WTC11 (cell line): ENCODE results near the gene TMPRSS13. TPM values are rescaled to one million over a fixed set of nuclear protein-coding genes. Genes with fewer than 3 reads are reported as not detected.

Experiments used
- ATAC-seq: fragments of 200-7000 bp; cut with Tn5 transposase; 2 replicates; pipeline ENCODE4 v1.10.0; 2021; ENCODE audit warnings: mild to moderate bottlenecking, moderate library complexity
- CTCF ChIA-PET: fragments of 300-600 bp; sonication (Branson Sonifier 250); formaldehyde crosslinking; loops from one replicate; lab custom pipeline; 2021; ENCODE audit warnings: antibody characterized with exemption; lab: Charles Lee
- POLR2A ChIA-PET: fragments of 350-600 bp; sonication (Branson Sonifier 250); formaldehyde crosslinking; loops from one replicate; lab custom pipeline; 2021; ENCODE audit warnings: antibody characterized with exemption; lab: Charles Lee
- DNase-seq: peaks from one replicate; pipeline ENCODE4 v3.0.0; 2021; ENCODE audit warnings: low spot score
- H3K27ac Mint-ChIP-seq: 2 replicates; pipeline ENCODE4 v1.8.0; 2021; ENCODE audit warnings: mixed read lengths
- H3K27me3 Mint-ChIP-seq: 2 replicates; pipeline ENCODE4 v1.8.0; 2021; ENCODE audit warnings: low read depth, mild to moderate bottlenecking, moderate library complexity, mixed read lengths
- H3K36me3 Mint-ChIP-seq: 2 replicates; pipeline ENCODE4 v1.8.0; 2021; ENCODE audit warnings: mixed read lengths
- H3K4me1 Mint-ChIP-seq: 2 replicates; pipeline ENCODE4 v1.8.0; 2022; ENCODE audit warnings: mixed read lengths
- H3K4me3 Mint-ChIP-seq: 2 replicates; pipeline ENCODE4 v1.8.0; 2021; ENCODE audit warnings: mild to moderate bottlenecking, moderate library complexity, mixed read lengths
- H3K9me3 Mint-ChIP-seq: 2 replicates; pipeline ENCODE4 v1.8.0; 2021; ENCODE audit warnings: mixed read lengths
- ARID4B ChIP-seq: sonication (generic); formaldehyde crosslinking; IDR thresholded peaks from 2 replicates; pipeline ENCODE4 v1.8.0; 2023; ENCODE audit warnings: missing genetic modification reagents, mild to moderate bottlenecking, borderline replicate concordance
- E2F5 ChIP-seq: sonication (generic); formaldehyde crosslinking; IDR thresholded peaks from 2 replicates; pipeline ENCODE4 v1.8.1; 2022; ENCODE audit warnings: mild to moderate bottlenecking, moderate library complexity, missing genetic modification reagents
- EMX1 ChIP-seq: fragments of 250-450 bp; sonication (Bioruptor Pico); IDR thresholded peaks from 2 replicates; pipeline ENCODE4 v1.8.0; 2021; ENCODE audit warnings: mild to moderate bottlenecking
- FOXK1 ChIP-seq: sonication (generic); formaldehyde crosslinking; IDR thresholded peaks from 2 replicates; pipeline ENCODE4 v1.8.0; 2022; ENCODE audit warnings: mild to moderate bottlenecking, moderate library complexity, missing genetic modification reagents
- GABPB1 ChIP-seq: sonication (generic); formaldehyde crosslinking; IDR thresholded peaks from 2 replicates; pipeline ENCODE4 v1.8.1; 2023; ENCODE audit warnings: mild to moderate bottlenecking, missing genetic modification reagents
- HMGXB4 ChIP-seq: sonication (generic); formaldehyde crosslinking; IDR thresholded peaks from 2 replicates; pipeline ENCODE4 v1.8.1; 2023; ENCODE audit warnings: mild to moderate bottlenecking, moderate library complexity, missing genetic modification reagents
- KAT7 ChIP-seq: sonication (generic); formaldehyde crosslinking; IDR thresholded peaks from 2 replicates; pipeline ENCODE4 v1.8.1; 2023; ENCODE audit warnings: missing genetic modification reagents, mild to moderate bottlenecking, borderline replicate concordance
- MYBL2 ChIP-seq: sonication (generic); formaldehyde crosslinking; IDR thresholded peaks from 2 replicates; pipeline ENCODE4 v1.8.1; 2023; ENCODE audit warnings: mild to moderate bottlenecking, moderate library complexity, missing genetic modification reagents
- PRRX2 ChIP-seq: fragments of 250-450 bp; sonication (Bioruptor Pico); IDR thresholded peaks from 2 replicates; pipeline ENCODE4 v1.8.0; 2021; ENCODE audit warnings: mild to moderate bottlenecking
- SMAD3 ChIP-seq: sonication (generic); formaldehyde crosslinking; IDR thresholded peaks from 2 replicates; pipeline ENCODE4 v1.8.0; 2022; ENCODE audit warnings: missing genetic modification reagents, mild to moderate bottlenecking, borderline replicate concordance
- TCF7 ChIP-seq: sonication (generic); formaldehyde crosslinking; IDR thresholded peaks from 2 replicates; pipeline ENCODE4 v1.8.0; 2022; ENCODE audit warnings: mild to moderate bottlenecking, low read depth, missing genetic modification reagents, moderate library complexity
- ZBTB21 ChIP-seq: sonication (generic); formaldehyde crosslinking; IDR thresholded peaks from 2 replicates; pipeline ENCODE4 v1.8.1; 2023; ENCODE audit warnings: mild to moderate bottlenecking, missing genetic modification reagents, borderline replicate concordance
- ZNF423 ChIP-seq: fragments of 250-450 bp; sonication (Bioruptor Pico); IDR thresholded peaks from 2 replicates; pipeline ENCODE4 v2.1.2; 2022; ENCODE audit warnings: mild to moderate bottlenecking, moderate library complexity
- total RNA-seq: library from RNA; stranded (reverse); gene quantifications from 3 replicates; pipeline ENCODE4 v1.2.3, GENCODE V29; 2021
- TF ChIP-seq, protein P1 (sequence below): fragments of 250-450 bp; sonication (Bioruptor Pico); IDR thresholded peaks from 2 replicates; pipeline ENCODE4 v1.8.0; 2021; ENCODE audit warnings: mild to moderate bottlenecking
- TF ChIP-seq, protein P2 (sequence below): sonication (generic); formaldehyde crosslinking; IDR thresholded peaks from 2 replicates; pipeline ENCODE4 v1.8.1; 2023; ENCODE audit warnings: mild to moderate bottlenecking, missing genetic modification reagents
- TF ChIP-seq, protein P3 (sequence below): fragments of 250-450 bp; sonication (Bioruptor Pico); IDR thresholded peaks from 2 replicates; pipeline ENCODE4 v1.9.0; 2021; ENCODE audit warnings: moderate library complexity, mild to moderate bottlenecking, inconsistent platforms, borderline replicate concordance
- TF ChIP-seq, protein P4 (sequence below): sonication (generic); formaldehyde crosslinking; IDR thresholded peaks from 2 replicates; pipeline ENCODE4 v1.8.1; 2022; ENCODE audit warnings: mild to moderate bottlenecking, missing genetic modification reagents, moderate library complexity, borderline replicate concordance
- TF ChIP-seq, protein P5 (sequence below): sonication (generic); formaldehyde crosslinking; IDR thresholded peaks from 2 replicates; pipeline ENCODE4 v1.8.0; 2022; ENCODE audit warnings: mild to moderate bottlenecking, missing genetic modification reagents

Gene TMPRSS13
- total RNA-seq, 1 experiment from 2014 or later: 0.63 TPM

DNA sequence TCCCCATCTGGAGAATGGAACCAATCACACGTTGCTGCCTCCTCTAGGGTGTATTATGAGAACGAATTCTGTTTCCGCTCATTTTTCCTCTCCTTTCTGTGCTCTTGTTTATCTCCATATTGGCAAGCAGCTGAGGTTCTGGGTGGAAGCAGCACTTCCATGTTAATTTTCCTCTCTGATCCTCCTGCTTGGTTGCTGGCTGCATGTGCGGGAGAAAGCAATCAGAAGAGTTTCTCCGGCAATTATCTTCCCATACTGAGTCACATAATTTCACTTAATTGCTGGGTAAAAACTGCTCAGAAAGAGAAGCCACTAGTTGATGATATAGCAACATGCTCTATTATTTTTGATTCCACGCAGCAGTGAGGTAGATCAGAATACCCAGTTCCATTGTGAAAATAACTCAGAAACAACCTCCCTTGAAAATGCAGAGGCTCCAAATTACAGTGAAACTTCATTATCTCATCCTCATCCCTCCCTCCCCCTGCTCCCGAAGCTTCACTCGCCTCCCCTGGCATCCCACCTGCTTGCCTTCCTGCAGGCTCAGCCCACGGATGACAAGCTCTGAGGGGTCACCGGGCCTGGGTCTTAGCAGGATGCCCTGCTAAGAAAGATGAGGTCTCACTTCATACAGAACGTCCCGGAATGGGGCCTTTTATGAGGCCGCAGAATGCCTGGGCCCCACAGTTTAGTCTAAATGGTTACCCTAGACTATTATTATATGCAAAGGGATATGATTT is 73.1 kb downstream of the TMPRSS13 start:
- Mint-ChIP-seq H3K4me1 (peaks cover 35% of the 10 kb centered on the region), H3K27me3 (peaks cover 2% of the 10 kb centered on the region; the same call in 1 of the 2 replicates), H3K36me3 (peaks cover 8% of the 10 kb centered on the region), H3K9me3 (peaks cover 9% of the 10 kb centered on the region), H3K4me3 (no peak overlapping the region), H3K27ac (no peak overlapping the region)
- TF ChIP-seq HMGXB4 (CRISPR knock-in tag) (no peak), GABPB1 (CRISPR knock-in tag) (no peak), TCF7 (CRISPR knock-in tag) (no peak), EMX1 (no peak), E2F5 (CRISPR knock-in tag) (no peak), FOXK1 (CRISPR knock-in tag) (no peak), PRRX2 (no peak), MYBL2 (CRISPR knock-in tag) (no peak)
- TF ChIP-seq, protein P1, sequence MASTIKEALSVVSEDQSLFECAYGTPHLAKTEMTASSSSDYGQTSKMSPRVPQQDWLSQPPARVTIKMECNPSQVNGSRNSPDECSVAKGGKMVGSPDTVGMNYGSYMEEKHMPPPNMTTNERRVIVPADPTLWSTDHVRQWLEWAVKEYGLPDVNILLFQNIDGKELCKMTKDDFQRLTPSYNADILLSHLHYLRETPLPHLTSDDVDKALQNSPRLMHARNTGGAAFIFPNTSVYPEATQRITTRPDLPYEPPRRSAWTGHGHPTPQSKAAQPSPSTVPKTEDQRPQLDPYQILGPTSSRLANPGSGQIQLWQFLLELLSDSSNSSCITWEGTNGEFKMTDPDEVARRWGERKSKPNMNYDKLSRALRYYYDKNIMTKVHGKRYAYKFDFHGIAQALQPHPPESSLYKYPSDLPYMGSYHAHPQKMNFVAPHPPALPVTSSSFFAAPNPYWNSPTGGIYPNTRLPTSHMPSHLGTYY (CRISPR knock-in tag): no peak
- TF ChIP-seq, protein P2, sequence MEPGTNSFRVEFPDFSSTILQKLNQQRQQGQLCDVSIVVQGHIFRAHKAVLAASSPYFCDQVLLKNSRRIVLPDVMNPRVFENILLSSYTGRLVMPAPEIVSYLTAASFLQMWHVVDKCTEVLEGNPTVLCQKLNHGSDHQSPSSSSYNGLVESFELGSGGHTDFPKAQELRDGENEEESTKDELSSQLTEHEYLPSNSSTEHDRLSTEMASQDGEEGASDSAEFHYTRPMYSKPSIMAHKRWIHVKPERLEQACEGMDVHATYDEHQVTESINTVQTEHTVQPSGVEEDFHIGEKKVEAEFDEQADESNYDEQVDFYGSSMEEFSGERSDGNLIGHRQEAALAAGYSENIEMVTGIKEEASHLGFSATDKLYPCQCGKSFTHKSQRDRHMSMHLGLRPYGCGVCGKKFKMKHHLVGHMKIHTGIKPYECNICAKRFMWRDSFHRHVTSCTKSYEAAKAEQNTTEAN: no peak
- DNase-seq (no peak), ATAC-seq (no peak)
- ChIA-PET POLR2A (no interaction called here), CTCF (interaction anchor here (1.3 to 1.8 kb wide), 2 partner anchors 49 to 91 kb away, joined by 5 to 8 read pairs; no protein-coding TSS in a partner anchor)

DNA sequence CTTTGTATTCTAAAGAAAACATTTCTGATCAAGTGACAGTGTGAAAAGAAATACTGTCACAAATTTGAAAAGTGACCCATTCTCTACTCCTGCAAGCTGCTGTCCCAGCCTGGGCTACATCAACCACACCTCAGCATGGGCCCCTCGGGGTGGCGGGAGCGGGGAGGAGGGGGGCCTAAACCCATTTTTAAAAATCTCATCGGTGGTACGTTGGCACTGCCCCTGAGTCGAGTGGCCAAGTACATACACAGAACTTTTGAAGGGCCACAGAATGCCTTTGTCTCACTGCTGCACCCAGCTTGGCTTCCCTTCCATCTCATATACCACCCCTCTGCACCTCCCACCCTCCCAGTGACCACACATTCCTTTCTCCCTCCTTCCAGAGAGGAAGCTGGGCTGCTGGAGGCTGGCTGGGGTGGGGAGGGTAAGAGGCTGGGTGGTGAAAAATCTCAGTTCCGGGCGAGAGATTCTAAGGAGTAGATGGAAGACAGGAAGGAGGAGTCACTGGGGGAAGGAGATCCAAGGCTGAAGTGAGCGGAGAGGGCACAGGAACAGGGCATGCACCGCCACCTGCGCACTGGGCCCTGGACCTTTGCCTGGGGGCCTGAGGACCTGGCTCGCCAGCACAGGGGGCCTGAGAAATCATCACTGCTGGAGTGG is 73.9 kb downstream of the TMPRSS13 start:
- DNase-seq: no peak
- ATAC-seq: no peak; the same call in 1 of the 2 replicates
- Mint-ChIP-seq H3K27me3 (peaks cover 2% of the 10 kb centered on the region; the same call in 1 of the 2 replicates), H3K4me3 (no peak overlapping the region), H3K36me3 (peaks cover 8% of the 10 kb centered on the region), H3K27ac (no peak overlapping the region), H3K9me3 (peaks cover 9% of the 10 kb centered on the region), H3K4me1 (peaks cover 30% of the 10 kb centered on the region)
- ChIA-PET CTCF (interaction anchor here (1.3 to 1.8 kb wide), 2 partner anchors 50 to 91 kb away, joined by 5 to 8 read pairs; no protein-coding TSS in a partner anchor), POLR2A (no interaction called here)
- TF ChIP-seq SMAD3 (CRISPR knock-in tag) (no peak), PRRX2 (no peak), TCF7 (CRISPR knock-in tag) (no peak), KAT7 (no peak), ARID4B (CRISPR knock-in tag) (no peak), MYBL2 (CRISPR knock-in tag) (no peak), ZBTB21 (CRISPR knock-in tag) (no peak), ZNF423 (CRISPR knock-in tag) (no peak), HMGXB4 (CRISPR knock-in tag) (no peak)
- TF ChIP-seq, protein P3, sequence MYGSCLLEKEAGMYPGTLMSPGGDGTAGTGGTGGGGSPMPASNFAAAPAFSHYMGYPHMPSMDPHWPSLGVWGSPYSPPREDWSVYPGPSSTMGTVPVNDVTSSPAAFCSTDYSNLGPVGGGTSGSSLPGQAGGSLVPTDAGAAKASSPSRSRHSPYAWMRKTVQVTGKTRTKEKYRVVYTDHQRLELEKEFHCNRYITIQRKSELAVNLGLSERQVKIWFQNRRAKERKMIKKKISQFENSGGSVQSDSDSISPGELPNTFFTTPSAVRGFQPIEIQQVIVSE (CRISPR knock-in tag): no peak
- TF ChIP-seq, protein P4, sequence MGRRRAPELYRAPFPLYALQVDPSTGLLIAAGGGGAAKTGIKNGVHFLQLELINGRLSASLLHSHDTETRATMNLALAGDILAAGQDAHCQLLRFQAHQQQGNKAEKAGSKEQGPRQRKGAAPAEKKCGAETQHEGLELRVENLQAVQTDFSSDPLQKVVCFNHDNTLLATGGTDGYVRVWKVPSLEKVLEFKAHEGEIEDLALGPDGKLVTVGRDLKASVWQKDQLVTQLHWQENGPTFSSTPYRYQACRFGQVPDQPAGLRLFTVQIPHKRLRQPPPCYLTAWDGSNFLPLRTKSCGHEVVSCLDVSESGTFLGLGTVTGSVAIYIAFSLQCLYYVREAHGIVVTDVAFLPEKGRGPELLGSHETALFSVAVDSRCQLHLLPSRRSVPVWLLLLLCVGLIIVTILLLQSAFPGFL (CRISPR knock-in tag): no peak
- TF ChIP-seq, protein P5, sequence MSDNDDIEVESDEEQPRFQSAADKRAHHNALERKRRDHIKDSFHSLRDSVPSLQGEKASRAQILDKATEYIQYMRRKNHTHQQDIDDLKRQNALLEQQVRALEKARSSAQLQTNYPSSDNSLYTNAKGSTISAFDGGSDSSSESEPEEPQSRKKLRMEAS (CRISPR knock-in tag): no peak
